IMR-90 (cell line): Measurements from ENCODE around the gene RAD51B. TPM values are rescaled to one million over a fixed set of nuclear protein-coding genes. Genes with fewer than 3 reads are reported as not detected.

Source experiments
- ATAC-seq: fragments of 200-7000 bp; cut with Tn5 transposase; 2 replicates; pipeline ENCODE4 v1.9.1; 2020; ENCODE audit warnings: low read depth, mild to moderate bottlenecking, moderate library complexity
- BruUV-seq: library from RNA; stranded (reverse); fragments of 400-500 nt; replicated peaks from 2 replicates; lab custom pipeline; 2021; lab: Mats Ljungman, UMichigan
- CTCF ChIA-PET: fragments of 300-600 bp; formaldehyde crosslinking; extraction: SDS; loops from one replicate; lab custom pipeline; 2021; ENCODE audit warnings: antibody characterized with exemption; lab: Yijun Ruan, JAX
- POLR2A ChIA-PET: fragments of 300-600 bp; sonication (Branson Sonifier 250); formaldehyde crosslinking; loops from one replicate; lab custom pipeline; 2022; ENCODE audit warnings: antibody characterized with exemption; ENCODE audit not compliant: unreplicated experiment; lab: Charles Lee
- DNase-seq: peaks from one replicate; pipeline ENCODE4 v3.0.0; 2013
- H2AFZ ChIP-seq: replicated peaks from 2 replicates; pipeline ENCODE3; 2013; ENCODE audit warnings: low read length, mild to moderate bottlenecking; ENCODE audit not compliant: poor library complexity
- H2AK5ac ChIP-seq: 2 replicates; pipeline ENCODE4 v1.6.1; 2013; ENCODE audit warnings: low read depth, low read length, inconsistent platforms
- H2AK9ac ChIP-seq: replicated peaks from 2 replicates; pipeline ENCODE3; 2013; ENCODE audit warnings: mild to moderate bottlenecking, low read depth, low read length, moderate library complexity; ENCODE audit not compliant: poor library complexity
- H2BK120ac ChIP-seq: 2 replicates; pipeline ENCODE4 v1.6.1; 2013; ENCODE audit warnings: low read depth, low read length, inconsistent platforms
- H2BK15ac ChIP-seq: 3 replicates; pipeline ENCODE4 v1.6.1; 2013; ENCODE audit warnings: low read depth, low read length, inconsistent platforms
- H2BK20ac ChIP-seq: 2 replicates; pipeline ENCODE4 v1.6.1; 2013; ENCODE audit warnings: low read depth, mild to moderate bottlenecking, inconsistent platforms, low read length, moderate library complexity
- H2BK5ac ChIP-seq: 2 replicates; pipeline ENCODE4 v1.6.1; 2013; ENCODE audit warnings: mild to moderate bottlenecking, low read depth, low read length, inconsistent platforms; ENCODE audit not compliant: poor library complexity, severe bottlenecking
- H3K14ac ChIP-seq: replicated peaks from 2 replicates; pipeline ENCODE4 v1.6.1; 2013; ENCODE audit warnings: low read depth, low read length, inconsistent platforms
- H3K18ac ChIP-seq: 2 replicates; pipeline ENCODE4 v1.6.1; 2013; ENCODE audit warnings: low read depth, low read length, control low read depth
- H3K23ac ChIP-seq: 2 replicates; pipeline ENCODE4 v1.6.1; 2013; ENCODE audit warnings: low read depth, low read length, inconsistent platforms
- H3K27ac ChIP-seq: 2 replicates; pipeline ENCODE4 v1.5.1; 2013; ENCODE audit warnings: mild to moderate bottlenecking, control low read depth, low read length; ENCODE audit not compliant: insufficient read depth
- H3K27me3 ChIP-seq: 2 replicates; pipeline ENCODE4 v1.6.1; 2013; ENCODE audit warnings: low read length; ENCODE audit not compliant: control insufficient read depth, insufficient read depth
- H3K36me3 ChIP-seq: 2 replicates; pipeline ENCODE4 v1.6.1; 2013; ENCODE audit warnings: low read length, mixed read lengths; ENCODE audit not compliant: control insufficient read depth, insufficient read depth
- H3K4ac ChIP-seq: 2 replicates; pipeline ENCODE4 v1.6.1; 2013; ENCODE audit warnings: low read depth, low read length, inconsistent platforms
- H3K4me1 ChIP-seq: 2 replicates; pipeline ENCODE4 v1.6.1; 2013; ENCODE audit warnings: low read length, mixed read lengths; ENCODE audit not compliant: control insufficient read depth, insufficient read depth
- H3K4me2 ChIP-seq: 2 replicates; pipeline ENCODE4 v1.6.1; 2013; ENCODE audit warnings: low read depth, mild to moderate bottlenecking, control low read depth, low read length, moderate library complexity
- H3K4me3 ChIP-seq: 2 replicates; pipeline ENCODE4 v1.5.1; 2013; ENCODE audit warnings: low read depth, mild to moderate bottlenecking, control low read depth, low read length, moderate library complexity; ENCODE audit not compliant: insufficient read depth
- H3K56ac ChIP-seq: 2 replicates; pipeline ENCODE4 v1.6.1; 2013; ENCODE audit warnings: low read length, inconsistent platforms; ENCODE audit not compliant: insufficient read depth; ENCODE audit errors: extremely low read depth
- H3K79me1 ChIP-seq, 2 experiments: 2 replicates each; pipeline ENCODE4 v1.6.1; 2013; ENCODE audit warnings: low read length in 2 of 2, inconsistent platforms in 1 of 2, low read depth in 1 of 2
- H3K9ac ChIP-seq: 2 replicates; pipeline ENCODE4 v1.6.1; 2013; ENCODE audit warnings: low read depth, low read length, control low read depth
- H3K9me1 ChIP-seq: 2 replicates; pipeline ENCODE4 v1.6.1; 2013; ENCODE audit warnings: low read length, inconsistent platforms; ENCODE audit not compliant: insufficient read depth
- H3K9me3 ChIP-seq: 2 replicates; pipeline ENCODE4 v1.6.1; 2013; ENCODE audit warnings: low read length; ENCODE audit not compliant: control insufficient read depth, insufficient read depth
- H4K20me1 ChIP-seq: 2 replicates; pipeline ENCODE4 v1.6.1; 2013; ENCODE audit warnings: low read length, inconsistent platforms; ENCODE audit not compliant: insufficient read depth
- H4K5ac ChIP-seq: 2 replicates; pipeline ENCODE4 v1.6.1; 2013; ENCODE audit warnings: mild to moderate bottlenecking, low read depth, low read length, control low read depth
- H4K8ac ChIP-seq, 2 experiments: 2 replicates each; pipeline ENCODE4 v1.6.1; 2013; ENCODE audit warnings: low read depth in 2 of 2, low read length in 2 of 2, control low read depth in 1 of 2, inconsistent platforms in 1 of 2
- H4K91ac ChIP-seq: 2 replicates; pipeline ENCODE4 v1.6.1; 2013; ENCODE audit warnings: low read depth, low read length, inconsistent platforms; ENCODE audit not compliant: insufficient read depth
- CEBPB ChIP-seq: IDR thresholded peaks from 2 replicates; pipeline ENCODE4 v1.6.1; 2012; ENCODE audit warnings: low read depth, low read length, improper control_type of control experiment
- CHD1 ChIP-seq: IDR thresholded peaks from 2 replicates; pipeline ENCODE4 v1.6.1; 2012; ENCODE audit warnings: low read depth, low read length, improper control_type of control experiment
- FOS ChIP-seq: fragments of 150-350 bp; IDR thresholded peaks from 2 replicates; pipeline ENCODE4 v1.6.1; 2016; ENCODE audit warnings: low read depth, low read length
- MAFK ChIP-seq: IDR thresholded peaks from 2 replicates; pipeline ENCODE4 v1.6.1; 2012; ENCODE audit warnings: low read depth, low read length, improper control_type of control experiment
- MAZ ChIP-seq: IDR thresholded peaks from 2 replicates; pipeline ENCODE4 v1.6.1; 2012; ENCODE audit warnings: low read depth, mild to moderate bottlenecking, low read length, improper control_type of control experiment, moderate library complexity, borderline replicate concordance
- MXI1 ChIP-seq: IDR thresholded peaks from 2 replicates; pipeline ENCODE4 v1.6.1; 2012; ENCODE audit warnings: low read depth, mild to moderate bottlenecking, low read length, moderate library complexity, borderline replicate concordance
- NFE2L2 ChIP-seq: fragments of 150-350 bp; IDR thresholded peaks from 2 replicates; pipeline ENCODE4 v1.6.1; 2016; ENCODE audit warnings: low read depth, mild to moderate bottlenecking, low read length
- POLR2A ChIP-seq: IDR thresholded peaks from 2 replicates; pipeline ENCODE4 v1.6.1; 2012; ENCODE audit warnings: mild to moderate bottlenecking, low read depth, low read length
- RAD21 ChIP-seq: IDR thresholded peaks from 2 replicates; pipeline ENCODE4 v1.6.1; 2012; ENCODE audit warnings: low read length, improper control_type of control experiment
- RFX5 ChIP-seq: IDR thresholded peaks from 2 replicates; pipeline ENCODE4 v1.8.0; 2012; ENCODE audit warnings: low read depth, mild to moderate bottlenecking, low read length, moderate library complexity
- SMC3 ChIP-seq: fragments of 150-350 bp; IDR thresholded peaks from 2 replicates; pipeline ENCODE4 v1.6.1; 2016; ENCODE audit warnings: low read depth, mild to moderate bottlenecking, antibody characterized with exemption, low read length, moderate library complexity
- USF2 ChIP-seq: fragments of 150-350 bp; IDR thresholded peaks from 2 replicates; pipeline ENCODE4 v1.6.1; 2017; ENCODE audit warnings: mild to moderate bottlenecking, antibody characterized with exemption, low read length, low read depth
- WGBS, 2 experiments: methylation state at CpG; one replicate each; pipeline versions ENCODE4 v1.1.5 to v1.1.7; 2013; ENCODE audit warnings: missing lambda C conversion rate in 2 of 2; ENCODE audit not compliant: insufficient read length in 1 of 2; ENCODE audit errors: extremely low coverage in 2 of 2; 5-methylcytosine and 5-hydroxymethylcytosine counted together
- dilution Hi-C: fragments of 300-500 bp; cut with HindIII; formaldehyde crosslinking; loops from one replicate; pipeline ENCODE4 v1.14.3; 2018; ENCODE audit warnings: low sequenced_read_pairs; ENCODE audit not compliant: unreplicated experiment
- in situ Hi-C: fragments of 300-500 bp; cut with MboI; formaldehyde crosslinking; loops from 3 replicates; pipeline ENCODE4 v1.14.3; 2019; ENCODE audit warnings: low sequenced_read_pairs, inconsistent platforms, mixed read lengths
- intact Hi-C: fragments of 100-400 bp; cut with micrococcal nuclease; formaldehyde crosslinking; loops from 2 replicates; pipeline ENCODE4 v1.10.0; 2022
- polyA plus RNA-seq, 3 experiments: library from polyadenylated mRNA; depleted of rRNA; stranded (reverse); fragments of >200 nt; gene quantifications; 2 replicates each; pipeline ENCODE4 v1.2.3, GENCODE V29; 2012; ENCODE audit warnings: low replicate concordance in 1 of 3
- total RNA-seq: library from RNA; depleted of rRNA; stranded (reverse); fragments of >200 nt; gene quantifications from 2 replicates; pipeline ENCODE4 v1.2.3, GENCODE V29; 2012
- TF ChIP-seq, protein P1 (sequence below): fragments of 150-350 bp; IDR thresholded peaks from 2 replicates; pipeline ENCODE4 v1.6.1; 2016; ENCODE audit warnings: low read depth, mild to moderate bottlenecking, low read length, moderate library complexity, borderline replicate concordance
- TF ChIP-seq, protein P2 (sequence below): conservative IDR thresholded peaks from 2 replicates; pipeline ENCODE4 v1.5.1; 2012; ENCODE audit warnings: mild to moderate bottlenecking, low read depth, low read length, improper control_type of control experiment

Gene RAD51B
- total and polyA plus RNA-seq, 2 of the 4 experiments (the other 2 are of a cell fraction) = 5.1 to 18.8 TPM

- H3K14ac ChIP-seq = 0 out of 2 replicates have a peak overlapping the region, but pooled peaks have one; percentile 15
- H3K18ac ChIP-seq = no peak overlapping the region
- intact Hi-C loops (no loop called here), dilution Hi-C loops (no loop called here), in situ Hi-C loops (no loop called here)
- no peak overlapping the region for H3K23ac ChIP-seq
- TF ChIP-seq RFX5 (no peak), MAZ (no peak), NFE2L2 (no peak), RAD21 (no peak), CEBPB (no peak), MAFK (no peak), FOS (no peak), CHD1 (no peak), USF2 (no peak), POLR2A (no peak), SMC3 (no peak), MXI1 (no peak)
- TF ChIP-seq, protein P1, sequence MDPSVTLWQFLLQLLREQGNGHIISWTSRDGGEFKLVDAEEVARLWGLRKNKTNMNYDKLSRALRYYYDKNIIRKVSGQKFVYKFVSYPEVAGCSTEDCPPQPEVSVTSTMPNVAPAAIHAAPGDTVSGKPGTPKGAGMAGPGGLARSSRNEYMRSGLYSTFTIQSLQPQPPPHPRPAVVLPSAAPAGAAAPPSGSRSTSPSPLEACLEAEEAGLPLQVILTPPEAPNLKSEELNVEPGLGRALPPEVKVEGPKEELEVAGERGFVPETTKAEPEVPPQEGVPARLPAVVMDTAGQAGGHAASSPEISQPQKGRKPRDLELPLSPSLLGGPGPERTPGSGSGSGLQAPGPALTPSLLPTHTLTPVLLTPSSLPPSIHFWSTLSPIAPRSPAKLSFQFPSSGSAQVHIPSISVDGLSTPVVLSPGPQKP = no peak
- TF ChIP-seq, protein P2, sequence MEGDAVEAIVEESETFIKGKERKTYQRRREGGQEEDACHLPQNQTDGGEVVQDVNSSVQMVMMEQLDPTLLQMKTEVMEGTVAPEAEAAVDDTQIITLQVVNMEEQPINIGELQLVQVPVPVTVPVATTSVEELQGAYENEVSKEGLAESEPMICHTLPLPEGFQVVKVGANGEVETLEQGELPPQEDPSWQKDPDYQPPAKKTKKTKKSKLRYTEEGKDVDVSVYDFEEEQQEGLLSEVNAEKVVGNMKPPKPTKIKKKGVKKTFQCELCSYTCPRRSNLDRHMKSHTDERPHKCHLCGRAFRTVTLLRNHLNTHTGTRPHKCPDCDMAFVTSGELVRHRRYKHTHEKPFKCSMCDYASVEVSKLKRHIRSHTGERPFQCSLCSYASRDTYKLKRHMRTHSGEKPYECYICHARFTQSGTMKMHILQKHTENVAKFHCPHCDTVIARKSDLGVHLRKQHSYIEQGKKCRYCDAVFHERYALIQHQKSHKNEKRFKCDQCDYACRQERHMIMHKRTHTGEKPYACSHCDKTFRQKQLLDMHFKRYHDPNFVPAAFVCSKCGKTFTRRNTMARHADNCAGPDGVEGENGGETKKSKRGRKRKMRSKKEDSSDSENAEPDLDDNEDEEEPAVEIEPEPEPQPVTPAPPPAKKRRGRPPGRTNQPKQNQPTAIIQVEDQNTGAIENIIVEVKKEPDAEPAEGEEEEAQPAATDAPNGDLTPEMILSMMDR = no peak
- BruUV-seq = no TSS peak
- H4K5ac ChIP-seq = no peak overlapping the region
- no peak overlapping the region for H3K4me3 ChIP-seq
- H3K79me1 ChIP-seq = no peaks in the 10 kb centered on the region
- no peak overlapping the region for H4K91ac ChIP-seq
- no peak overlapping the region for H2AFZ ChIP-seq
- ChIA-PET CTCF (no interaction called here), POLR2A (no interaction called here)
- H4K20me1 ChIP-seq = no peaks in the 10 kb centered on the region
- H2AK9ac ChIP-seq = no peak overlapping the region
- ATAC-seq (no peak), DNase-seq (no peak)
- H3K9ac ChIP-seq = no peak overlapping the region
- no peak overlapping the region for H2BK5ac ChIP-seq
- no peak overlapping the region for H3K27ac ChIP-seq
- H3K56ac ChIP-seq = no peak overlapping the region
- no peak overlapping the region for H3K4me2 ChIP-seq
- peak overlapping the region; percentile 9; the same call in 1 of the 3 replicates for H2BK15ac ChIP-seq
- peak overlapping the region; percentile 0; the same call in 1 of the 2 replicates for H3K4ac ChIP-seq
- no peaks in the 10 kb centered on the region for H3K9me3 ChIP-seq
- peak overlapping the region; percentile 55; the same call in 1 of the 2 replicates for H2AK5ac ChIP-seq
- peaks cover 22% of the 10 kb centered on the region for H3K9me1 ChIP-seq
- no CpG with 5 or more reads among the region's 1 CpG for WGBS, 2 experiments
- no peak overlapping the region for H2BK120ac ChIP-seq
- no peak overlapping the region for H2BK20ac ChIP-seq
- no peaks in the 10 kb centered on the region for H3K36me3 ChIP-seq
- no peaks in the 10 kb centered on the region for H3K27me3 ChIP-seq
- H3K4me1 ChIP-seq = peaks cover 26% of the 10 kb centered on the region
- H4K8ac ChIP-seq = no peak overlapping the region
Measured at GRCh38 chr14:68670359-68670715, 850.8 kb downstream of the RAD51B start.
